ENCODE measurements around the gene VPS9D1.
A peak's percentile ranks its signal among the peaks of the same experiment; 100 is the strongest.
"Not testable (repeated sequence)": the region's sequence is repeated elsewhere in the genome, so short reads cannot be mapped to it uniquely, and the experiment has no call there.

The VPS9D1 gene

DNA sequence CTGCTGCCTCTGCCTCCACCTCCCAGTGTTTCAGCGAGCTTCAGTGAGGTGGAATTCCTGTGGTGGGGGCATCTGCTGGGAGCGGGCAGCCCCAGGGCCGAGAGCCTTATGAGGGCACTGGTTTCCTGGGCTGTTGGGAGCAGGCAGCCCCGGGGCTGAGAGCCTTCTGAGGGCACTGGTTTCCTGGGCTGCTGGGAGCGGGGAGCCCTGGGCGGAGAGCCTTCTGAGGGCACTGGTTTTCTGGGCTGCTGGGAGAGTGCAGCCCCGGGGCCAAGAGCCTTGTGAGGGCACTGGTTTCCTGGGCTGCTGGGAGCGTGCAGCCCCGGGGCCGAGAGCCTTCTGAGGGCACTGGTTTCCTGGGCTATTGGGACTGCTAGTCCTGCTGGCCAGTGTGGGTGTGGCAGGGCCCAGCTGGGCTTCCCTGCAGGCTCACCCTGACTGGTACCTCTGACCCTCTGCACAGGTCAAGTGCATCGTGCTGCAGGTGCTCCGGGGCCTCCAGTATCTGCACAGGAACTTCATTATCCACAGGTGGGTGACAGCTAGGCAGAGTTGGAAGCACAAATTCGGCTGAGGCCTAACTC is 28.6 kb downstream of the VPS9D1 start:
- DNase-seq, result no peak

- no peak for DNase-seq
Observed at GRCh38 chr16:89691231-89691985, 29.3 kb downstream of the VPS9D1 start.

DNA sequence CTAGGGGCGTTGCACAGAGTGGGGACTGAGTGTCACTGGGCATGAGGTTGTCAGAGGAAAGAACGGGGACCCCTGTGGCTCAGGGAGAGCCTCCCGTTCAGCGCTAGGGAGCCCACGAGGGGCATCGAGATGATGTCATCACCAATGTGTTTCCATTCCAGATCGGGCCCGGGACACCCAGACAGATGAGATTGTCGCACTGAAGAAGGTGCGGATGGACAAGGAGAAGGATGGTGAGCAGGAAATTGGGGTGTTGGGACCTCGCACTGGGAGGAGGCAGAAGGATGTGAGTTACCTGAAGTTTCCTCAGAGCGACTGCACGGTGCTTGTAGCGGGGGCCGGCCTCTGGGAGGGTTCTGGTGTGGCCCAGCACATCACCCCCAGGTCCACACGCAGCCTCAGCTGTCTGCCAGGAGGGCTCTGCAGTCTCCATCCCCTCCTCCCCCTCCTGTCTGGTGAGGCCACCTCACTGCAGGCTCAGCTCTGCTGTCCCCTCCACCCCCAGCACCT is 30.3 kb downstream of the VPS9D1 start:
- DNase-seq, result no peak

DNA sequence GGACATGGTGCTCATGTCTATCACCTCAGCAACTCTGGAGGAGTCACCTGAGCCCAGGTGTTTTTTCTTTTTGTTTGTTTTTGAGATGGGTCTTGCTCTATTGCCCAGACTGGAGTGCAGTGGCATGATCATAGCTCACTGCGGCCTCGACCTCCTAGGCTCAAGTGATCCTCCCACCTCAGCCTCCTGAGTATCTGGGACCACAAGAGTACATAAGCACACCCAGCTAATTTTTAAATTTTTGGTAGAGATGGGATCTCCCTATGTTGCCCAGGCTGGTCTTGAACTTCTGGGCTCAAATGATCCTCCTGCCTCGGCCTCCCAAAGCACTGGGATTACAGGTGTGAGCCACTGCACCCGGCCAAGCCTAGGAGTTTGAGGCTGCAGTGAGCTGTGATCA is 31.1 kb downstream of the VPS9D1 start:
- not testable (repeated sequence) for DNase-seq

DNA sequence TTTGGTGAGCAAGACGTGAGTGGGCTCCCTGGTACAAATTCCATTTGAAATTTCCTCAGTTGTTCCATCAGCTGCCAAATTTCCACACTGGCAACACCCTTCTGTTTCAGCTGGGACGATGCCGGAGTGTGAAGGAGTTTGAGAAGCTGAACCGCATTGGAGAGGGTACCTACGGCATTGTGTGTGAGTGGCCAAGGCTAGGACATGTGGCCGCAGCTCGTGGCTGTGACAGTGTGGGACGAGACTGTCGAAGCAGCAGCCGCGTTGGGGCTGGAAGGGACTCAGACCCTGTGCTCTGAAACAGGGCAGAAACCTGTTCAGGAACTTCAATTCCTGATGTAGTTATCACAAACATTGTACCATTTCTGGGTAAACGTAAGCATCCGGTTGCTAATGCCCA is 31.6 kb downstream of the VPS9D1 start:
- no peak for DNase-seq

DNA sequence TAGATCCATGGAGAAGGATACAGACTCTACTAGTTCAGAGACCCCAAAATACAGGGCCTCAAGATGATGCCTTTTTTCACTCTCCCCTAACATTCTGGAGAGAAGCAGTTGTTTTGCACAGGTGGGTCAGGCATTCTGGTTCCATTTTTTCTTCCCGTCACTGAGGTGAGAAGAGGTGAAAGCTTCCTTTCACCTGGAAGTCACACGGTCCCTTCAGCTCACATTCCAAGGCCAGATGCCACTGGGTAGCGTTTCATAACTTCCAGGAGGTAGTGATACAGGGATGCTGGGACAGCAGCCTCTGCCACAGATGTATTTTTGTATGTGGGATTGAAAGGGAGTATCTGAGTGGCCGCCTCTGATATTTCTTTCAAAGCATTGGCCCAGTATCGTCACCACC is 32.3 kb downstream of the VPS9D1 start:
- no peak for DNase-seq

GRCh38 chr16:89687092-89687940 is 33.4 kb downstream of the VPS9D1 start:
- peak; percentile 73 for DNase-seq

- DNase-seq, result peak; percentile 98
Observed at GRCh38 chr16:89686520-89687091, 34.1 kb downstream of the VPS9D1 start, which contains the start of gene CDK10. Gene CDK10, plus strand, starts transcription at chr16:89686689. Its CDS starts 22 bp downstream, at chr16:89686711.

DNA sequence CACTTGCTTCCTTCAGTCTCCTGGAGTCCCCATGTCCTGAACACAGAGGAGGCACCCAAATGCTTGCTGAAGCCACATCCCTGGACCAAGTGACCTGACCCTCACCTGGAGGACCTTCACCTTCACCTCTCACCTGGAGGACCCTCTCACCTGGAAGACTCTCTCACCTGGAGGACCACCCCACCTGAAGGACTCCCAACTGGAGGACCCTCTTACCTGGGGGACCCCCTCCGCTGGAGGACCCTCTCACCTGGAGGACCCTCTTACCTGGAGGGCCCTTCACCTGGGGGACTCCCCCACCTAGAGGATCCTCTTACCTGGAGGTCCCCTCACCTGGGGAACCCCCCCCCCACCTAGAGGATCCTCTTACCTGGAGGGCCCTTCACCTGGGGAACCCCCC is 34.8 kb downstream of the VPS9D1 start:
- DNase-seq, result no peak

- DNase-seq, result no peak
Observed at GRCh38 chr16:89678258-89678657, 42.4 kb downstream of the VPS9D1 start.

DNA sequence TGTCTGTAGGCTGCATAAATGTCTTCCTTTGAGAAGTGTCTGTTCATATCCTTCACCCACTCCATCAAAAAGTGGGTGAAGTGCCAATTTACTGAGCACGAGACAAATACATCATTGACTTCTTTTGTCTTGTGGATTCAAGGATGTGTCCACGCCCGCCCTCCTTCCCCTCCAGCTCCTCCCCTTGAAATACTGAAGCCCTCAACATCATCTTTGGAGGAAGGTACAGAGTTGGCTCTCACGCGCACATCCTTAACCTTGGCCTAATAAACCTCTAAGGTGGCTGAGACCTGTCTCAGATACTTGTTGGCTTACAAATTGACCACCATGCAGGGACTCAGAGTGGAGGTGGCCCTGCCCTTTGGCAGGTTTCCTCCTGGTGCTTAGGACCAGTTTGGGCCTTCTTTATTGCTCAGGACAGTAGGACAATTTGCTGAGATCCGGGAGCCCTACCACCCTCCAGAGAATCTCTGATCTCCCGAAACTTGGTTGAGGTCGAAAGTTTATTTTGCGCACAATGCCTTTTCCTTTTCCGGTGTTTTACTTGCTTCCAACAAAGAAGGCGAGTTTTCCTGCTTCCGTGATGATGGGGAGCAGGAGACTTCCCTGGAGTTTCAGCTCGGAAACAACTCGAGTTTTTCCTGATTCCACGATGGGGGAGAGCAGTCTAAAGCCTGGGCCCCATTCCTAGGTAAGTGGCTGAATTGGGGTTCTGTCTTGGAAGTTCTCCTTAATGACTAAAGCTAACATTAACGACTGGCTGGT is 48.3 kb downstream of the VPS9D1 start:
- DNase-seq, result no peak

- DNase-seq, result not testable (repeated sequence)
Observed at GRCh38 chr16:89671565-89671964, 49.1 kb downstream of the VPS9D1 start.

DNA sequence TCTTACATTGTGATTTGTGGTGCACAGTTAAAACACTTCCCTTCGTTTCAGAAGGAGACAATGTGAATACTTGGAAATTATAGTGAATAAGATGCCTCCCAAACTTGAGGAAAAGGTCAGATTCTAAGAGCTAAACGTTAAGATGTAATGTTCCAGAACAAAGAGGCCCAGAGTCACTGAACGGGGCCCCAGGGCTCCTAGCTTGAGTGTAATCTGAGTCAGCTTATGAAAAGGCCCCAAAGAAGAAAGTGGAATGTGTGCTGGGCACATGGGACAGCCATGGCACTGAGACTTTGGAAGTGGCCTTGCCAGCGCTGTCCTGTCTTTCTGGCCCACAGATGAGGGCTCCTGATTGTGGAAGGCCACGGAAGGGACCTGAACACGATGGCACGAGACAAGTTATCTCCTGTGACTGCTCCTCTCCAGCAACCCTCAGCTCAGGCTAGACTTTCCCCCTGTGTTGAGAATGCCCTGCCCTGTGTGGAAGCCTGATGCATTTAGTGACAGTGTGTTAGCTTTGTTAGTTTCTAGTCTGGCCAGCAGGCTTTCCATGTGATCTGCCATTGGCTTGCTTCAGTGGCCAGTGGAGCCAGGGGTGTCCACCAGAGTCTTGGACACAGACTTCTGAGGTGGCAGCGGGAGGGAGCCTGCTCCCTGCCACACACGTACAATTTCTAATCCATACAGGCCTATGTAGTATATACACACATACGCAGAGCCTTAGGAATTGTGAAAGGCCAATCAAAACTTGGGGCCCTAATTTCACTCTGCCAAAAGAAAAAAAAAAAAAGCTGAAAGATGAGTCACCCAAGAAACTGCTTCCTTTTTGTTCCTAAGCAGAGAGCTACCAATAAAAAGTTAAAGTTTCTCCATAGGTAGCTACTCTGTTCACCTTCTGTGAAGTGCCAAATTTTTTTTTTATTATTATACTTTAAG is 49.9 kb downstream of the VPS9D1 start:
- DNase-seq, result no peak

- DNase-seq, result no peak
Observed at GRCh38 chr16:89669755-89670154, 50.9 kb downstream of the VPS9D1 start.

- DNase-seq, result no peak
Observed at GRCh38 chr16:89668790-89669158, 51.9 kb downstream of the VPS9D1 start.

- DNase-seq, result no peak
Observed at GRCh38 chr16:89667633-89668032, 53.1 kb downstream of the VPS9D1 start.

DNA sequence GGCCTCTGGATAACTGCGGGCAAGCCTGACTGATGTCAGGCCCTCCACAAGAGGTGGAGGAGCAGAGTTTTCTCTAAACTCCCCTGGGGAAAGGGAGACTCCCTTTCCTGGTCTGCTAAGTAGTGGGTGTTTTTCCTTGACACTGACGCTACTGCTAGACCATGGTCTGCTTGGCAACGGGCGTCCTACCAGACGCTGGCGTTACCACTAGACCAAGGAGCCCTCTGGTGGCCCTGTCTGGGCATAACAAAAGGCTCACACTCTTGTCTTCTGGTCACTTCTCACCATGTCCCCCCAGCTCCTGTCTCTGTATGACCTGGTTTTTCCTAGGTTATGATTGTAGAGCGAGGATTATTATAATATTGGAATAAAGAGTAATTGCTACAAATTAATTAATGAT is 53.7 kb downstream of the VPS9D1 start:
- not testable (repeated sequence) for DNase-seq

- DNase-seq, result not testable (repeated sequence)
Observed at GRCh38 chr16:89664238-89664637, 56.5 kb downstream of the VPS9D1 start.

GRCh38 chr16:89661215-89661614 is 59.5 kb downstream of the VPS9D1 start:
- no peak for DNase-seq

DNA sequence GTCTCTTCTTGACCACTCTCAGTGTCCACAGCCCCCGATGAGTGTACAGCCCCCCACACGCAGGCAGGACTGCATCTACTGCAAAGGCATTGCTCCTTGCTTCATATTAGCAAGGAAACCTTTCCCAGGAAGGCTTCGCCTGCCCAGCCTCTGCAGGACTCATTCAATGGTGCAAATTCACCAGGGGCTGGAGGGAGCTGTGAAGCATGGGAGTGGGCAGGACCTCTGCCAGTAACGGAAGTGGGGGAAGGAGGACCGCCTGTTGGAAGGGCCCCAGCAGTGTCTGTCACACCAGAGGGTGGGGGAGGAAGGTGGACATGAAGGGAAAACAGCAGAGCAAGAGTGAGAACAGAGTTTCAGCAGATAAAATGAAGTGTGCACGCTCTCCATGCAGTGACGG is 60.6 kb downstream of the VPS9D1 start:
- DNase-seq, result no peak

GRCh38 chr16:89658221-89658879 is 62.3 kb downstream of the VPS9D1 start:
- peak; percentile 74 for DNase-seq
